K562 (cell line): ENCODE data around the gene CPEB1. TPM values are rescaled to one million over a fixed set of nuclear protein-coding genes. Genes with fewer than 3 reads are reported as not detected.

Source experiments
- BMI1 ChIP-seq: fragments of 150-350 bp; IDR thresholded peaks from 2 replicates; pipeline ENCODE4 v1.6.1; 2014; ENCODE audit warnings: low read length
- CEBPG ChIP-seq, 3 experiments: fragments of 200-800 bp in 1 of 3; sonication (Bioruptor generic) in 1 of 3; sonication (generic) in 1 of 3; formaldehyde crosslinking in 1 of 3; IDR thresholded peaks in 2 of 3; conservative IDR thresholded peaks in 1 of 3; 2 replicates each; pipeline versions ENCODE4 v1.6.1 to v1.8.0; 2016 to 2022; ENCODE audit warnings: missing compliant biosample characterization in 2 of 3, missing genetic modification characterization in 2 of 3, mild to moderate bottlenecking in 1 of 3, missing genetic modification reagents in 1 of 3
- GABPB1 ChIP-seq: sonication (generic); formaldehyde crosslinking; IDR thresholded peaks from 2 replicates; pipeline ENCODE4 v1.8.0; 2022; ENCODE audit warnings: mild to moderate bottlenecking, missing genetic modification reagents
- GATAD2A ChIP-seq: fragments of 450-650 bp; IDR thresholded peaks from 2 replicates; pipeline ENCODE4 v1.6.1; 2017
- HDAC2 ChIP-seq: fragments of 450-650 bp; IDR thresholded peaks from 2 replicates; pipeline ENCODE4 v1.6.1; 2016; ENCODE audit warnings: mild to moderate bottlenecking
- L3MBTL2 ChIP-seq: fragments of 450-650 bp; IDR thresholded peaks from 2 replicates; pipeline ENCODE4 v1.6.1; 2016; ENCODE audit warnings: mild to moderate bottlenecking, moderate library complexity
- MAFG ChIP-seq: fragments of 450-650 bp; conservative IDR thresholded peaks from 2 replicates; pipeline ENCODE4 v1.6.1; 2016; ENCODE audit warnings: missing genetic modification characterization, missing compliant biosample characterization
- MCM7 ChIP-seq, 2 experiments: fragments of 450-650 bp; IDR thresholded peaks; 2 replicates each; pipeline ENCODE4 v1.6.1; 2016 to 2018
- POLR2A ChIP-seq: fragments of 450-650 bp; conservative IDR thresholded peaks from 2 replicates; pipeline ENCODE4 v1.6.1; 2016
- RAD51 ChIP-seq: fragments of 450-650 bp; IDR thresholded peaks from 2 replicates; pipeline ENCODE4 v1.7.1; 2016; ENCODE audit warnings: low read depth, mild to moderate bottlenecking, borderline replicate concordance
- RB1 ChIP-seq: fragments of 450-650 bp; IDR thresholded peaks from 2 replicates; pipeline ENCODE4 v1.6.1; 2017; ENCODE audit warnings: low read depth, mild to moderate bottlenecking
- SMARCE1 ChIP-seq: fragments of 450-650 bp; IDR thresholded peaks from 2 replicates; pipeline ENCODE4 v1.7.1; 2016; ENCODE audit warnings: mild to moderate bottlenecking
- TAL1 ChIP-seq: fragments of 450-650 bp; IDR thresholded peaks from 2 replicates; pipeline ENCODE4 v1.6.1; 2016; ENCODE audit warnings: mild to moderate bottlenecking
- ZBED1 ChIP-seq: IDR thresholded peaks from 2 replicates; pipeline ENCODE4 v1.6.1; 2014
- polyA plus RNA-seq, 8 experiments: library from polyadenylated mRNA; depleted of rRNA in 4 of 8; stranded (reverse) in 5 of 8; unstranded in 3 of 8; fragments of >200 nt; fragmentation: Nextera tagmentation in 2 of 8; fragmentation: Illumina TruSeq in 1 of 8; extraction: Ambion mirVana in 2 of 8; extraction: Trizol in 1 of 8; gene quantifications; 2 replicates each; pipeline versions ENCODE4 v1.2.1 to v1.2.3, GENCODE V29; 2011 to 2014; ENCODE audit warnings: inconsistent platforms in 1 of 8, missing spikeins in 1 of 8
- total RNA-seq, 7 experiments: library from RNA; depleted of rRNA in 6 of 7; stranded (reverse); fragments of >200 nt in 6 of 7; fragmentation: Illumina TruSeq in 2 of 7; extraction: Trizol in 2 of 7; gene quantifications; 2 replicates each; pipeline versions ENCODE4 v1.2.1 to v1.2.3, GENCODE V29; 2011 to 2021; ENCODE audit warnings: low replicate concordance in 1 of 7
- TF ChIP-seq, protein P1 (sequence below): fragments of 200-800 bp; sonication (Bioruptor generic); IDR thresholded peaks from 2 replicates; pipeline ENCODE4 v1.6.1; 2017; ENCODE audit warnings: missing genetic modification characterization, missing compliant biosample characterization
- TF ChIP-seq, protein P2 (sequence below), 3 experiments: fragments of 200-800 bp in 1 of 3; fragments of 250-450 bp in 1 of 3; fragments of 450-650 bp in 1 of 3; sonication (Bioruptor Pico) in 1 of 3; sonication (Bioruptor generic) in 1 of 3; formaldehyde crosslinking in 1 of 3; IDR thresholded peaks; 2 replicates each; pipeline versions ENCODE4 v1.6.1 to v1.8.0; 2016 to 2022; ENCODE audit warnings: mild to moderate bottlenecking in 2 of 3, missing genetic modification characterization in 2 of 3, missing compliant biosample characterization in 1 of 3, moderate library complexity in 1 of 3
- TF ChIP-seq, protein P3 (sequence below): fragments of 250-450 bp; sonication (Bioruptor Pico); IDR thresholded peaks from 2 replicates; pipeline ENCODE4 v1.4.0; 2020; ENCODE audit warnings: mild to moderate bottlenecking, moderate library complexity
- TF ChIP-seq, protein P4 (sequence below): sonication (generic); formaldehyde crosslinking; IDR thresholded peaks from 2 replicates; pipeline ENCODE4 v1.9.0; 2022; ENCODE audit warnings: mild to moderate bottlenecking, missing genetic modification reagents

Gene CPEB1
- total and polyA plus RNA-seq, 9 of the 15 experiments (the other 6 are each of a cell fraction or from before 2014, with no cell fraction given): 2.2 to 13.4 (median 9.7) TPM

DNA sequence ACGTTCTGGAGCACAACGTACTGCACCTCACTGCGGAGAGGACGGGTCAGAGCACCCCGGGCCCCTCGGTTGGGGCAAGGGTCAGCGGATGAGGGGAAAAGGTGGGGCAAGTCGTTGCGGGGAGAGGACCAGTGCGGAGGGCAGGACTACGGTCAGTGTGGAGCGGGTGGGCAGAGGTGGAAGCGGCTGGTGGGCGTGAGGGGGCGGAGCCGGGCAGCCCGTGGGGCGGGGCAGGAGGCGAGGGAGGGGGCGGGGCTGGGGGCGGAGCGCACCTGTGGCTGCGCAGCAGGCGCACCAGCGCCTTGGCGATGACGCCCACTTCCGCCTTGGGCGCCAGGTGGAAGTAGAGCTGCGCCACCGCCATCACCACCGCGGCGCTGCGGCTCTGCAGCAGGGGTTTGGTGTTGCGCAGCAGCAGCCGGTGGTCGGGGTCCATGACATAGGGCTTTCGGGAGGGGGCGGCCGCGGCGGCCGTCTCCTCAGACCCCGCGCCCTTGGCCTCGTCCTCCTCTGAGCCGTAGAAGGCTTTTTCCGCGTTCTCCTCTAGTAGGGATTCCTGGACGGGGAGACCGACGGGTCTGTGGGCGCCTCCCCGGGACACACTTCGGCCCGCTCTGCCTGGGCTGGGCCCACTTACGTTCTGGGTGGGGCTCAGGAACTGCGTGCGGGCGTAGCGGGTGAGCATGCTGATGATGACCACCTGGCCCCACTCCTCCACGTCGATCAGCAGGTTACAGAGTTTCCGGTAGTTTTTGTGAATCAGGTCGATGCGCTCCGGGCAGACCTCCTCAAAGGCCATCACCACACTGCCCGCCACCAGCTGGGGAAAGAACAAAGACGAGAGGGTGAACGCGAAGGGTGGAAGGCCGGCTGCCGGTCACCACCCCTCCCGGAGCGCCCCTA is 33.3 kb upstream of the CPEB1 start (continued):
- TF ChIP-seq, protein P1, sequence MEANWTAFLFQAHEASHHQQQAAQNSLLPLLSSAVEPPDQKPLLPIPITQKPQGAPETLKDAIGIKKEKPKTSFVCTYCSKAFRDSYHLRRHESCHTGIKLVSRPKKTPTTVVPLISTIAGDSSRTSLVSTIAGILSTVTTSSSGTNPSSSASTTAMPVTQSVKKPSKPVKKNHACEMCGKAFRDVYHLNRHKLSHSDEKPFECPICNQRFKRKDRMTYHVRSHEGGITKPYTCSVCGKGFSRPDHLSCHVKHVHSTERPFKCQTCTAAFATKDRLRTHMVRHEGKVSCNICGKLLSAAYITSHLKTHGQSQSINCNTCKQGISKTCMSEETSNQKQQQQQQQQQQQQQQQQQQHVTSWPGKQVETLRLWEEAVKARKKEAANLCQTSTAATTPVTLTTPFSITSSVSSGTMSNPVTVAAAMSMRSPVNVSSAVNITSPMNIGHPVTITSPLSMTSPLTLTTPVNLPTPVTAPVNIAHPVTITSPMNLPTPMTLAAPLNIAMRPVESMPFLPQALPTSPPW (CRISPR knock-in tag): peak; percentile 61; the same call in 1 of the 2 replicates
- TF ChIP-seq GATAD2A (peak; percentile 42; the same call in 1 of the 2 replicates), HDAC2 (no peak; the same call in 1 of the 2 replicates), MAFG (tag) (no peak), TAL1 (no peak), ZBED1 (no peak), RB1 (peak; percentile 80), GABPB1 (CRISPR knock-in tag) (peak; percentile 79), MCM7 (IDR thresholded peaks at IDR 0.05) (no peak), SMARCE1 (0 out of 2 replicates have a peak, but pooled peaks have one; percentile 49), BMI1 (no peak), L3MBTL2 (peak; percentile 80), POLR2A (peak; percentile 91), CEBPG (CRISPR knock-in tag; IDR thresholded peaks at IDR 0.05) (no peak), CEBPG (tag; conservative IDR thresholded peaks at IDR 0.05 in 1 of 2, IDR thresholded peaks at IDR 0.05 in 1 of 2) (peak in 1 of 2 experiments; percentile 55; a peak in 1 of 4 replicates), RAD51 (no peak)
- TF ChIP-seq, protein P2, sequence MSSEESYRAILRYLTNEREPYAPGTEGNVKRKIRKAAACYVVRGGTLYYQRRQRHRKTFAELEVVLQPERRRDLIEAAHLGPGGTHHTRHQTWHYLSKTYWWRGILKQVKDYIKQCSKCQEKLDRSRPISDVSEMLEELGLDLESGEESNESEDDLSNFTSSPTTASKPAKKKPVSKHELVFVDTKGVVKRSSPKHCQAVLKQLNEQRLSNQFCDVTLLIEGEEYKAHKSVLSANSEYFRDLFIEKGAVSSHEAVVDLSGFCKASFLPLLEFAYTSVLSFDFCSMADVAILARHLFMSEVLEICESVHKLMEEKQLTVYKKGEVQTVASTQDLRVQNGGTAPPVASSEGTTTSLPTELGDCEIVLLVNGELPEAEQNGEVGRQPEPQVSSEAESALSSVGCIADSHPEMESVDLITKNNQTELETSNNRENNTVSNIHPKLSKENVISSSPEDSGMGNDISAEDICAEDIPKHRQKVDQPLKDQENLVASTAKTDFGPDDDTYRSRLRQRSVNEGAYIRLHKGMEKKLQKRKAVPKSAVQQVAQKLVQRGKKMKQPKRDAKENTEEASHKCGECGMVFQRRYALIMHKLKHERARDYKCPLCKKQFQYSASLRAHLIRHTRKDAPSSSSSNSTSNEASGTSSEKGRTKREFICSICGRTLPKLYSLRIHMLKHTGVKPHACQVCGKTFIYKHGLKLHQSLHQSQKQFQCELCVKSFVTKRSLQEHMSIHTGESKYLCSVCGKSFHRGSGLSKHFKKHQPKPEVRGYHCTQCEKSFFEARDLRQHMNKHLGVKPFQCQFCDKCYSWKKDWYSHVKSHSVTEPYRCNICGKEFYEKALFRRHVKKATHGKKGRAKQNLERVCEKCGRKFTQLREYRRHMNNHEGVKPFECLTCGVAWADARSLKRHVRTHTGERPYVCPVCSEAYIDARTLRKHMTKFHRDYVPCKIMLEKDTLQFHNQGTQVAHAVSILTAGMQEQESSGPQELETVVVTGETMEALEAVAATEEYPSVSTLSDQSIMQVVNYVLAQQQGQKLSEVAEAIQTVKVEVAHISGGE (CRISPR knock-in tag; IDR thresholded peaks at IDR 0.05): 0 out of 6 replicates have a peak, but pooled peaks of 1 of the 3 experiments have one; percentile 19
- TF ChIP-seq, protein P3, sequence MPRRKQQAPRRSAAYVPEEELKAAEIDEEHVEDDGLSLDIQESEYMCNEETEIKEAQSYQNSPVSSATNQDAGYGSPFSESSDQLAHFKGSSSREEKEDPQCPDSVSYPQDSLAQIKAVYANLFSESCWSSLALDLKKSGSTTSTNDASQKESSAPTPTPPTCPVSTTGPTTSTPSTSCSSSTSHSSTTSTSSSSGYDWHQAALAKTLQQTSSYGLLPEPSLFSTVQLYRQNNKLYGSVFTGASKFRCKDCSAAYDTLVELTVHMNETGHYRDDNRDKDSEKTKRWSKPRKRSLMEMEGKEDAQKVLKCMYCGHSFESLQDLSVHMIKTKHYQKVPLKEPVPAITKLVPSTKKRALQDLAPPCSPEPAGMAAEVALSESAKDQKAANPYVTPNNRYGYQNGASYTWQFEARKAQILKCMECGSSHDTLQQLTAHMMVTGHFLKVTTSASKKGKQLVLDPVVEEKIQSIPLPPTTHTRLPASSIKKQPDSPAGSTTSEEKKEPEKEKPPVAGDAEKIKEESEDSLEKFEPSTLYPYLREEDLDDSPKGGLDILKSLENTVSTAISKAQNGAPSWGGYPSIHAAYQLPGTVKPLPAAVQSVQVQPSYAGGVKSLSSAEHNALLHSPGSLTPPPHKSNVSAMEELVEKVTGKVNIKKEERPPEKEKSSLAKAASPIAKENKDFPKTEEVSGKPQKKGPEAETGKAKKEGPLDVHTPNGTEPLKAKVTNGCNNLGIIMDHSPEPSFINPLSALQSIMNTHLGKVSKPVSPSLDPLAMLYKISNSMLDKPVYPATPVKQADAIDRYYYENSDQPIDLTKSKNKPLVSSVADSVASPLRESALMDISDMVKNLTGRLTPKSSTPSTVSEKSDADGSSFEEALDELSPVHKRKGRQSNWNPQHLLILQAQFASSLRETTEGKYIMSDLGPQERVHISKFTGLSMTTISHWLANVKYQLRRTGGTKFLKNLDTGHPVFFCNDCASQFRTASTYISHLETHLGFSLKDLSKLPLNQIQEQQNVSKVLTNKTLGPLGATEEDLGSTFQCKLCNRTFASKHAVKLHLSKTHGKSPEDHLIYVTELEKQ (CRISPR knock-in tag): no peak
- TF ChIP-seq, protein P4, sequence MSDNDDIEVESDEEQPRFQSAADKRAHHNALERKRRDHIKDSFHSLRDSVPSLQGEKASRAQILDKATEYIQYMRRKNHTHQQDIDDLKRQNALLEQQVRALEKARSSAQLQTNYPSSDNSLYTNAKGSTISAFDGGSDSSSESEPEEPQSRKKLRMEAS: peak; percentile 61
